ENCODE data around the gene EPHA2. TPM values are rescaled to one million over a fixed set of nuclear protein-coding genes. Genes with fewer than 3 reads are reported as not detected.
A peak's percentile ranks its signal among the peaks of the same experiment; 100 is the strongest.

The EPHA2 gene
- total RNA-seq, 1 experiment from 2014 or later, result 91.6 TPM

DNA sequence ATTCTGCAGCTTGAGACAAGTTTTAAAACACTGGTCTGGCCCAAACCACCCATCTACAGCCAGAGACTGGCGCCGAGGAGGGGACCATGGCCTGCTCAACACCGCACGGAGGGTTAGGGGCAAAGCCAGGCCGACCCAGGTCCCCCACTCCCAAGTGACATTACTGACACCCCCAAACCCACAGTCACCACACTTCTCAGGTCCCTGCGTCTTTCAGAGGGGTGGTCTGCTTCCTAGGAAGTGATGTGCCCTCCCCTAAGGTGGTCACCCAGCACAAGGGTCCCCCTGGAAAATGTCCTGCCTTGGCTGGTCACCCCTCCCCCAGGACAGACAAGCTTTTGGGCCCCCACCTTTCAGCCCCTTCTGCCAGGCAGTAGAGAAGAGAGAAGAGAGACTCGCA is 20.8 kb upstream of the EPHA2 start:
- intact Hi-C loops (cut with micrococcal nuclease; ENCODE audit: unreplicated experiment), result no loop called here
- H3K4me3 ChIP-seq (ENCODE audit: low read depth, low read length, poor library complexity, severe bottlenecking), result no peak overlapping the region
- peaks cover 25% of the 10 kb centered on the region for H3K4me1 ChIP-seq (ENCODE audit: insufficient read depth, low read length, poor library complexity, severe bottlenecking)
- ChIA-PET CTCF (no interaction called here), POLR2A (ENCODE audit: low non-redundant PET) (no interaction called here)
- H3K27me3 ChIP-seq (replicated peaks; ENCODE audit: insufficient read depth, low read depth, low read length, poor library complexity), result no peaks in the 10 kb centered on the region
- no peak for DNase-seq (ENCODE audit: low spot score)
- H3K27ac ChIP-seq (ENCODE audit: low read depth, low read length, poor library complexity, severe bottlenecking), result peak overlapping the region; percentile 64
- BruUV-seq (replicated peaks), result no TSS peak
- TF ChIP-seq, protein P1, sequence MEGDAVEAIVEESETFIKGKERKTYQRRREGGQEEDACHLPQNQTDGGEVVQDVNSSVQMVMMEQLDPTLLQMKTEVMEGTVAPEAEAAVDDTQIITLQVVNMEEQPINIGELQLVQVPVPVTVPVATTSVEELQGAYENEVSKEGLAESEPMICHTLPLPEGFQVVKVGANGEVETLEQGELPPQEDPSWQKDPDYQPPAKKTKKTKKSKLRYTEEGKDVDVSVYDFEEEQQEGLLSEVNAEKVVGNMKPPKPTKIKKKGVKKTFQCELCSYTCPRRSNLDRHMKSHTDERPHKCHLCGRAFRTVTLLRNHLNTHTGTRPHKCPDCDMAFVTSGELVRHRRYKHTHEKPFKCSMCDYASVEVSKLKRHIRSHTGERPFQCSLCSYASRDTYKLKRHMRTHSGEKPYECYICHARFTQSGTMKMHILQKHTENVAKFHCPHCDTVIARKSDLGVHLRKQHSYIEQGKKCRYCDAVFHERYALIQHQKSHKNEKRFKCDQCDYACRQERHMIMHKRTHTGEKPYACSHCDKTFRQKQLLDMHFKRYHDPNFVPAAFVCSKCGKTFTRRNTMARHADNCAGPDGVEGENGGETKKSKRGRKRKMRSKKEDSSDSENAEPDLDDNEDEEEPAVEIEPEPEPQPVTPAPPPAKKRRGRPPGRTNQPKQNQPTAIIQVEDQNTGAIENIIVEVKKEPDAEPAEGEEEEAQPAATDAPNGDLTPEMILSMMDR (conservative IDR thresholded peaks at IDR 0.05; ENCODE audit: low read depth, low read length), result no peak
- no peak for TF ChIP-seq EZH2 (IDR thresholded peaks at IDR 0.05; ENCODE audit: borderline replicate concordance, low read depth, low read length, poor library complexity, severe bottlenecking)
- H3K36me3 ChIP-seq (ENCODE audit: insufficient read depth, low read length, poor library complexity, severe bottlenecking), result no peaks in the 10 kb centered on the region
- no peaks in the 10 kb centered on the region for H3K9me3 ChIP-seq (ENCODE audit: low read depth, low read length, poor library complexity, severe bottlenecking)

DNA sequence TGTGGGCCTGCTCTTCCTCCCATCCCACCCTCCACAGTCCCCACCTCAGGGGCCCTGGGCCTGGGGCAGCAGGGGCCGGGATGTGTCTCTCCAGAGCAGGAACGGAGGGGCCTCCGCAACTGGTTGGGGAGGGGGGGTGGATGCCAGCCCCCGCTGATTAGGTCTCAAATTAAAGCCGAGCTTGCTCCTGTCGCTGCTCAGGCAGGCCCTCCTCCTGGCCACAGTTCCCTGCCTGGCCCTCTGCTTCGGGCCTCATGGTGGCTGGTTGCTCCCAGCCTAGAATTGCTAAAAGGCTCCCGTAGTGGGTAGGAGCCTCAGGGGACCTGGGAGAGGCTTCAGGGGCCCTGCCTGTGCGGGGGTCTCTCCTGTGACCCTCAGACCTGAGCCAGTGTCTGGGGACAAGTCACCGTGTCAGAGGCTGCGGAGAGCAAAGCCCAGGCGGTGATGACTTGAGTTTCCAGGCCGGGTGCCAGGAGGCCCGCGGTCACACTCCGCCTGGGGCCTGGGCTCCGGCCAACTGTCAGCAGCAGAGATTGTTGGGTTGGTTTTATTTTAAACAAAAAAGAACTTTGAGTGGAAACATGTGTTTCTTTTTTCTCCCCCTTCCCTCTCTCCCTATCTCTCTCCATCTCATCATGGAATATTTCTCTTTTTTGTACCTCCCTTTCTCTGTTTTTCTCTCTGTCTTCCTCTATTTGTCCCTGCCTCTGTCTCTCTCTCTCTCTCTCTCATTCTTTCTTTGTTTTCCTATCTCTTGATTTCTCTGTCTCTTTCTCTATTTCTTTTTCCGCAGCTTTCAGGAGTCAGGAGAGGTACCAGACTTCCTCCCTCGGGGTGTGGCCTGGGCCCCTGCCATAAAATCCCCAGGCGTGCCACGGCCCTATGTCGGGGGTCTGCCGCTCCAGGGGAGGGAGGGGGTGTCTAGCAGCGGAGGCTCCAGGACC is 20.0 kb upstream of the EPHA2 start:
- DNase-seq (ENCODE audit: low spot score), result peak; percentile 62
- Histone ChIP-seq H3K4me1 (ENCODE audit: insufficient read depth, low read length, poor library complexity, severe bottlenecking) (peaks cover 25% of the 10 kb centered on the region), H3K4me3 (ENCODE audit: low read depth, low read length, poor library complexity, severe bottlenecking) (no peak overlapping the region), H3K27me3 (replicated peaks; ENCODE audit: insufficient read depth, low read depth, low read length, poor library complexity) (no peaks in the 10 kb centered on the region), H3K27ac (ENCODE audit: low read depth, low read length, poor library complexity, severe bottlenecking) (peak overlapping the region; percentile 64), H3K36me3 (ENCODE audit: insufficient read depth, low read length, poor library complexity, severe bottlenecking) (no peaks in the 10 kb centered on the region), H3K9me3 (ENCODE audit: low read depth, low read length, poor library complexity, severe bottlenecking) (no peaks in the 10 kb centered on the region)
- BruUV-seq (replicated peaks), result no TSS peak
- intact Hi-C loops (cut with micrococcal nuclease; ENCODE audit: unreplicated experiment), result no loop called here
- ChIA-PET POLR2A (ENCODE audit: low non-redundant PET) (no interaction called here), CTCF (no interaction called here)
- TF ChIP-seq, protein P1 (conservative IDR thresholded peaks at IDR 0.05; ENCODE audit: low read depth, low read length), result no peak
- TF ChIP-seq EZH2 (IDR thresholded peaks at IDR 0.05; ENCODE audit: borderline replicate concordance, low read depth, low read length, poor library complexity, severe bottlenecking), result no peak

DNA sequence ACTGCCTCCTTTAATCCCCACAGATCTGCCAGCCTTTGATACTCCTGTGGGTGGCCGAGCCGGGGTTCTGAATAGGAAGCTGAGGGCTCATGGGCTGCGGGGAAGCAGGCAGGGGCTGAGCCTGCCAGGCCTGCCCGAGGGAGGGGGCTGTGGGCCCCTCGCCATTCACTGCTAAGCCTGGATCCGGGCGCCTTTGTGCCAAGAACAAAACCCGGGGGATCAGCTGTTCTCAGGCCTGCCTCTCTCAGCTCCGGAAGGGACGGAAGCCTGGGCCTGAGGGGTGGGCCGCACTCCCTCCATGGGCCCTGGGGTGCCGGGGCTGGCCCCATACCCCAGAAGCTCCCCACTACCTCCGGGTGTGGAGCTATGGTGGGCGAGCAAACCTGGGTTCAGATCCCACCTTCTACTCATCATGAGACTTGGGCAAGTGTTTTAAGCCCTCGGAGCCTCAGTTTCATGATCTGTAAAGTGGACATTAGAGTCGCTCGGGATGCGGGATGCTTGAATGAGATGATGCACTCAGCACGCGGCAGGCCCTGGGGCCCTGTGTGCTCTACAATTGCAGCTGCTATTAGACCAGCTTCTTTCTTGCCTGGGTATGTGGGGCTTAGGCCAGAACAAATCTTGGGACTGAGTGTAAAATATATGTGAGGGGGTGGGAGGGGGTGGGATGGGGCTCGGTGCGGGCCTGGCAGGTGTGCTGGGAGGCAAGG is 19.2 kb upstream of the EPHA2 start:
- intact Hi-C loops (cut with micrococcal nuclease; ENCODE audit: unreplicated experiment), result no loop called here
- H3K9me3 ChIP-seq (ENCODE audit: low read depth, low read length, poor library complexity, severe bottlenecking), result no peaks in the 10 kb centered on the region
- DNase-seq (ENCODE audit: low spot score), result no peak
- H3K36me3 ChIP-seq (ENCODE audit: insufficient read depth, low read length, poor library complexity, severe bottlenecking), result no peaks in the 10 kb centered on the region
- no peaks in the 10 kb centered on the region for H3K27me3 ChIP-seq (replicated peaks; ENCODE audit: insufficient read depth, low read depth, low read length, poor library complexity)
- no TSS peak for BruUV-seq (replicated peaks)
- no peak overlapping the region for H3K4me3 ChIP-seq (ENCODE audit: low read depth, low read length, poor library complexity, severe bottlenecking)
- no peak overlapping the region for H3K27ac ChIP-seq (ENCODE audit: low read depth, low read length, poor library complexity, severe bottlenecking)
- ChIA-PET CTCF (no interaction called here), POLR2A (ENCODE audit: low non-redundant PET) (no interaction called here)
- H3K4me1 ChIP-seq (ENCODE audit: insufficient read depth, low read length, poor library complexity, severe bottlenecking), result peaks cover 25% of the 10 kb centered on the region
- TF ChIP-seq EZH2 (IDR thresholded peaks at IDR 0.05; ENCODE audit: borderline replicate concordance, low read depth, low read length, poor library complexity, severe bottlenecking), result no peak
- TF ChIP-seq, protein P1 (conservative IDR thresholded peaks at IDR 0.05; ENCODE audit: low read depth, low read length), result no peak
